K562 (cell line): ENCODE results near the gene HPCA. TPM values are rescaled to one million over a fixed set of nuclear protein-coding genes. Genes with fewer than 3 reads are reported as not detected.
A peak's percentile ranks its signal among the peaks of the same experiment; 100 is the strongest.

Experiments used
- ATAC-seq: fragments of 200-7000 bp; cut with Tn5 transposase; 3 replicates; pipeline ENCODE4 v1.9.1; 2020; ENCODE audit warnings: moderate library complexity
- BruUV-seq: library from RNA; stranded (reverse); fragments of 400-500 nt; replicated peaks from 2 replicates; lab custom pipeline; 2021; lab: Mats Ljungman, UMichigan
- CTCF ChIA-PET: fragments of 300-600 bp; formaldehyde crosslinking; extraction: SDS; loops from one replicate; lab custom pipeline; 2021; ENCODE audit warnings: low intra/inter-chr PET ratio; lab: Yijun Ruan, JAX
- POLR2A ChIA-PET: fragments of 300-600, 350-650 bp; sonication (Branson Sonifier 250); formaldehyde crosslinking; extraction: SDS; loops from one replicate; lab custom pipeline; 2021; ENCODE audit warnings: antibody characterized with exemption, inconsistent platforms; lab: Yijun Ruan, JAX
- DNase-seq, 4 experiments: peaks; one replicate each; pipeline versions ENCODE4 v3.0.0 to v3.0.0-alpha.2; 2011 to 2018; ENCODE audit warnings: low spot score in 3 of 4, mixed read lengths in 3 of 4; ENCODE audit errors: extremely low read depth in 1 of 4
- FAIRE-seq: peaks from 2 replicates; lab custom pipeline; 2011; peaks lifted over from hg19 to GRCh38; lab: Jason Lieb, UNC
- H2AFZ ChIP-seq: 2 replicates; pipeline ENCODE4 v1.6.0; 2011; ENCODE audit warnings: low read depth, low read length, control low read depth, inconsistent platforms
- H3K27ac ChIP-seq: fragments of 200-600 bp; 3 replicates; pipeline ENCODE4 v1.8.0; 2011; ENCODE audit warnings: low read depth, mild to moderate bottlenecking, control low read depth, inconsistent platforms, low read length, moderate library complexity, mixed read lengths; ENCODE audit errors: extremely low read depth
- H3K27me3 ChIP-seq, 2 experiments: fragments of 300-600 bp in 1 of 2; 2 replicates in 1 of 2; 3 replicates in 1 of 2; pipeline versions ENCODE4 v1.6.0 to v1.8.0; 2011; ENCODE audit warnings: inconsistent platforms in 2 of 2, low read length in 2 of 2, mild to moderate bottlenecking in 1 of 2, mixed read lengths in 1 of 2, moderate library complexity in 1 of 2; ENCODE audit not compliant: control insufficient read depth in 2 of 2, insufficient read depth in 2 of 2
- H3K36me3 ChIP-seq: fragments of 300-600 bp; 3 replicates; pipeline ENCODE4 v1.8.0; 2011; ENCODE audit warnings: mild to moderate bottlenecking, low read length, inconsistent platforms; ENCODE audit not compliant: control insufficient read depth, insufficient read depth
- H3K4me1 ChIP-seq, 2 experiments: fragments of 200-600 bp in 1 of 2; replicated peaks in 1 of 2; 2 replicates in 1 of 2; 3 replicates in 1 of 2; pipeline versions ENCODE4 v1.5.1 to v1.8.0; 2011; ENCODE audit warnings: inconsistent platforms in 2 of 2, low read length in 2 of 2, mild to moderate bottlenecking in 1 of 2, mixed read lengths in 1 of 2, moderate library complexity in 1 of 2; ENCODE audit not compliant: control insufficient read depth in 2 of 2, insufficient read depth in 2 of 2
- H3K4me2 ChIP-seq: 2 replicates; pipeline ENCODE4 v1.6.1; 2011; ENCODE audit warnings: low read length, control low read depth, inconsistent platforms, mixed read lengths; ENCODE audit not compliant: insufficient read depth
- H3K4me3 ChIP-seq: fragments of 200-600 bp; sonication (generic), shearing (Covaris generic); 2 replicates; pipeline ENCODE4 v1.5.1; 2016; ENCODE audit warnings: control low read depth, inconsistent platforms
- H3K79me2 ChIP-seq: fragments of 200-600 bp; 3 replicates; pipeline ENCODE4 v1.8.0; 2011; ENCODE audit warnings: low read length, inconsistent platforms; ENCODE audit not compliant: control insufficient read depth, insufficient read depth
- H3K9ac ChIP-seq, 2 experiments: 2 replicates each; pipeline versions ENCODE4 v1.6.0 to v1.6.1; 2011; ENCODE audit warnings: low read depth in 2 of 2, low read length in 2 of 2, control low read depth in 1 of 2, inconsistent platforms in 1 of 2, mild to moderate bottlenecking in 1 of 2, mixed read lengths in 1 of 2; ENCODE audit not compliant: insufficient read depth in 1 of 2
- H3K9me1 ChIP-seq: one replicate; pipeline ENCODE4 v1.6.0; 2011; ENCODE audit warnings: inconsistent platforms, mild to moderate bottlenecking, low read length, moderate library complexity; ENCODE audit not compliant: control insufficient read depth, insufficient read depth
- H3K9me3 ChIP-seq: replicated peaks from 2 replicates; pipeline ENCODE4 v1.5.1; 2011; ENCODE audit warnings: low read depth, low read length, inconsistent platforms; ENCODE audit not compliant: control insufficient read depth, insufficient read depth
- H4K20me1 ChIP-seq: replicated peaks from 2 replicates; pipeline ENCODE4 v1.6.1; 2011; ENCODE audit warnings: low read length, inconsistent platforms, mixed read lengths; ENCODE audit not compliant: control insufficient read depth, insufficient read depth
- GTF3C2 ChIP-seq: IDR thresholded peaks from 3 replicates; pipeline ENCODE4 v1.6.1; 2011; ENCODE audit warnings: borderline replicate concordance, mild to moderate bottlenecking, moderate library complexity; ENCODE audit not compliant: insufficient read length; ENCODE audit errors: extremely low read depth
- MCM3 ChIP-seq: fragments of 450-650 bp; IDR thresholded peaks from 2 replicates; pipeline ENCODE4 v1.6.1; 2016
- WGBS: fragments of 100-300 bp; shearing (Covaris generic); methylation state at CpG from one replicate; pipeline ENCODE4 v1.1.6; 2016; ENCODE audit warnings: low coverage, mixed read lengths; ENCODE audit not compliant: insufficient coverage; ENCODE audit errors: missing lambda C conversion rate; 5-methylcytosine and 5-hydroxymethylcytosine counted together
- in situ Hi-C: fragments of 300-500 bp; cut with MboI; formaldehyde crosslinking; loops from 4 replicates; pipeline ENCODE4 v1.15.0; 2018; ENCODE audit warnings: inconsistent platforms, mixed read lengths
- intact Hi-C: fragments of 100-400 bp; cut with micrococcal nuclease; formaldehyde crosslinking; loops from 2 replicates; pipeline ENCODE4 v1.14.2; 2022
- polyA plus RNA-seq, 8 experiments: library from polyadenylated mRNA; depleted of rRNA in 4 of 8; stranded (reverse) in 5 of 8; unstranded in 3 of 8; fragments of >200 nt; fragmentation: Nextera tagmentation in 2 of 8; fragmentation: Illumina TruSeq in 1 of 8; extraction: Ambion mirVana in 2 of 8; extraction: Trizol in 1 of 8; gene quantifications; 2 replicates each; pipeline versions ENCODE4 v1.2.1 to v1.2.3, GENCODE V29; 2011 to 2014; ENCODE audit warnings: inconsistent platforms in 1 of 8, missing spikeins in 1 of 8
- total RNA-seq, 7 experiments: library from RNA; depleted of rRNA in 6 of 7; stranded (reverse); fragments of >200 nt in 6 of 7; fragmentation: Illumina TruSeq in 2 of 7; extraction: Trizol in 2 of 7; gene quantifications; 2 replicates each; pipeline versions ENCODE4 v1.2.1 to v1.2.3, GENCODE V29; 2011 to 2021; ENCODE audit warnings: low replicate concordance in 1 of 7
- TF ChIP-seq, protein P1 (sequence below): fragments of 200-800 bp; sonication (Bioruptor generic); IDR thresholded peaks from 2 replicates; pipeline ENCODE4 v1.6.1; 2017; ENCODE audit warnings: missing genetic modification characterization, missing compliant biosample characterization
- TF ChIP-seq, protein P2 (sequence below): fragments of 250-450 bp; sonication (Bioruptor Pico); IDR thresholded peaks from 2 replicates; pipeline ENCODE4 v1.5.0; 2022; ENCODE audit warnings: mild to moderate bottlenecking
- TF ChIP-seq, protein P3 (sequence below): fragments of 250-450 bp; sonication (Bioruptor Pico); IDR thresholded peaks from 2 replicates; pipeline ENCODE4 v1.8.0; 2021; ENCODE audit warnings: borderline replicate concordance, mild to moderate bottlenecking, moderate library complexity; ENCODE audit not compliant: poor library complexity, severe bottlenecking

The HPCA gene
- total and polyA plus RNA-seq, 9 of the 15 experiments (the other 6 are each of a cell fraction or from before 2014, with no cell fraction given) = not detected

GRCh38 chr1:32878637-32879041 lies 7.7 kb upstream of the HPCA start:
- Histone ChIP-seq H3K9me1 (no peaks in the 10 kb centered on the region), H2AFZ (no peak overlapping the region), H3K27ac (no peak overlapping the region), H3K36me3 (no peaks in the 10 kb centered on the region), H4K20me1 (peaks cover 29% of the 10 kb centered on the region), H3K79me2 (no peaks in the 10 kb centered on the region), H3K4me3 (no peak overlapping the region), H3K9ac (no peak overlapping the region), H3K9me3 (no peaks in the 10 kb centered on the region), H3K4me2 (no peak overlapping the region), H3K4me1 (peaks cover 2 to 10% of the 10 kb centered on the region in 2 experiments; a peak in 3 of 5 replicates), H3K27me3 (peaks cover 19 to 44% of the 10 kb centered on the region in 2 experiments)
- POLR2A ChIA-PET = interaction anchor here (0.5 to 0.6 kb wide), 2 partner anchors 9 to 78 kb away, joined by 3 read pairs; no protein-coding TSS in a partner anchor
- intact Hi-C loops = no loop called here
- no peak; the same call in 2 of the 3 replicates for ATAC-seq
- CTCF ChIA-PET = interaction anchor here (3.6 kb wide), 1 partner anchor 208 kb away, joined by 29 read pairs; no protein-coding TSS in a partner anchor
- under 1% methylated on average over 5 of the region's 5 CpGs for WGBS
- in situ Hi-C loops = loop anchor here (25.0 kb wide), 1 partner anchor 734 kb away; no protein-coding TSS in a partner anchor
- DNase-seq = peak in 1 of 4 experiments; percentile 12
- no peak for FAIRE-seq
- BruUV-seq = no TSS peak
- TF ChIP-seq GTF3C2 = no peak
- TF ChIP-seq, protein P1, sequence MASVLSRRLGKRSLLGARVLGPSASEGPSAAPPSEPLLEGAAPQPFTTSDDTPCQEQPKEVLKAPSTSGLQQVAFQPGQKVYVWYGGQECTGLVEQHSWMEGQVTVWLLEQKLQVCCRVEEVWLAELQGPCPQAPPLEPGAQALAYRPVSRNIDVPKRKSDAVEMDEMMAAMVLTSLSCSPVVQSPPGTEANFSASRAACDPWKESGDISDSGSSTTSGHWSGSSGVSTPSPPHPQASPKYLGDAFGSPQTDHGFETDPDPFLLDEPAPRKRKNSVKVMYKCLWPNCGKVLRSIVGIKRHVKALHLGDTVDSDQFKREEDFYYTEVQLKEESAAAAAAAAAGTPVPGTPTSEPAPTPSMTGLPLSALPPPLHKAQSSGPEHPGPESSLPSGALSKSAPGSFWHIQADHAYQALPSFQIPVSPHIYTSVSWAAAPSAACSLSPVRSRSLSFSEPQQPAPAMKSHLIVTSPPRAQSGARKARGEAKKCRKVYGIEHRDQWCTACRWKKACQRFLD = no peak
- TF ChIP-seq, protein P2, sequence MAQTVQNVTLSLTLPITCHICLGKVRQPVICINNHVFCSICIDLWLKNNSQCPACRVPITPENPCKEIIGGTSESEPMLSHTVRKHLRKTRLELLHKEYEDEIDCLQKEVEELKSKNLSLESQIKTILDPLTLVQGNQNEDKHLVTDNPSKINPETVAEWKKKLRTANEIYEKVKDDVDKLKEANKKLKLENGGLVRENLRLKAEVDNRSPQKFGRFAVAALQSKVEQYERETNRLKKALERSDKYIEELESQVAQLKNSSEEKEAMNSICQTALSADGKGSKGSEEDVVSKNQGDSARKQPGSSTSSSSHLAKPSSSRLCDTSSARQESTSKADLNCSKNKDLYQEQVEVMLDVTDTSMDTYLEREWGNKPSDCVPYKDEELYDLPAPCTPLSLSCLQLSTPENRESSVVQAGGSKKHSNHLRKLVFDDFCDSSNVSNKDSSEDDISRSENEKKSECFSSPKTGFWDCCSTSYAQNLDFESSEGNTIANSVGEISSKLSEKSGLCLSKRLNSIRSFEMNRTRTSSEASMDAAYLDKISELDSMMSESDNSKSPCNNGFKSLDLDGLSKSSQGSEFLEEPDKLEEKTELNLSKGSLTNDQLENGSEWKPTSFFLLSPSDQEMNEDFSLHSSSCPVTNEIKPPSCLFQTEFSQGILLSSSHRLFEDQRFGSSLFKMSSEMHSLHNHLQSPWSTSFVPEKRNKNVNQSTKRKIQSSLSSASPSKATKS = no peak
- TF ChIP-seq, protein P3, sequence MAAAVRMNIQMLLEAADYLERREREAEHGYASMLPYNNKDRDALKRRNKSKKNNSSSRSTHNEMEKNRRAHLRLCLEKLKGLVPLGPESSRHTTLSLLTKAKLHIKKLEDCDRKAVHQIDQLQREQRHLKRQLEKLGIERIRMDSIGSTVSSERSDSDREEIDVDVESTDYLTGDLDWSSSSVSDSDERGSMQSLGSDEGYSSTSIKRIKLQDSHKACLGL (CRISPR knock-in tag) = no peak
- TF ChIP-seq MCM3 = no peak
